SH-SY5Y (cell line): ENCODE measurements around the gene GRIN2A.

Experiments used
- GATA2 ChIP-seq: IDR thresholded peaks from 2 replicates; pipeline ENCODE4 v1.6.1; 2011; ENCODE audit warnings: mild to moderate bottlenecking, low read depth, low read length
- GATA3 ChIP-seq: IDR thresholded peaks from 2 replicates; pipeline ENCODE4 v1.6.1; 2011; ENCODE audit warnings: low read depth, mild to moderate bottlenecking, low read length, moderate library complexity

GRCh38 chr16:9911989-9912388 is 270.2 kb downstream of the GRIN2A start:
- no peak for TF ChIP-seq GATA3
- no peak for TF ChIP-seq GATA2
